Measurements from ENCODE around the gene COX5A. TPM values are rescaled to one million over a fixed set of nuclear protein-coding genes. Genes with fewer than 3 reads are reported as not detected.

The COX5A gene
- total RNA-seq, 1 experiment from 2014 or later, result 307 TPM

GRCh38 chr15:74954515-74954914, 16.6 kb upstream of the COX5A start:
- no TSS peak for BruUV-seq (replicated peaks)
- POLR2A ChIA-PET, result no interaction called here
- CTCF ChIA-PET, result interaction anchor here (1.3 kb wide), 1 partner anchor 323 kb away, joined by 3 read pairs; no protein-coding TSS in a partner anchor
- DNase-seq (ENCODE audit: low read depth, low spot score) (no peak), ATAC-seq (no peak)
- Histone ChIP-seq H3K9me2 (ENCODE audit: insufficient read depth) (no peaks in the 10 kb centered on the region), H3K27ac (ENCODE audit: low read depth, low read length) (no peak overlapping the region), H3K36me3 (ENCODE audit: control insufficient read depth in 1 of 2, insufficient read depth in 2 of 2, low read length in 2 of 2) (no peaks in the 10 kb centered on the region), H2AFZ (ENCODE audit: low read depth, low read length, poor library complexity, severe bottlenecking) (no peak overlapping the region), H3K4me1 (ENCODE audit: control insufficient read depth in 1 of 2, insufficient read depth in 2 of 2, low read length in 2 of 2) (peaks cover 42 to 85% of the 10 kb centered on the region in 2 experiments), H3K4me3 (replicated peaks in 1 of 2; ENCODE audit: low read depth in 1 of 2, low read length in 2 of 2) (no peak overlapping the region), H3K9me3 (ENCODE audit: control insufficient read depth in 1 of 2, insufficient read depth in 1 of 2, low read depth in 1 of 2, low read length in 2 of 2) (no peaks in the 10 kb centered on the region), H3K4me2 (ENCODE audit: low read length) (no peak overlapping the region), H4K20me1 (ENCODE audit: insufficient read depth) (no peaks in the 10 kb centered on the region), H3K27me3 (ENCODE audit: insufficient read depth, low read length) (no peaks in the 10 kb centered on the region), H3K79me2 (ENCODE audit: insufficient read depth, low read length) (no peaks in the 10 kb centered on the region; the same call in 1 of the 2 replicates), H3K9ac (ENCODE audit: low read length) (no peak overlapping the region)
- TF ChIP-seq SP1 (IDR thresholded peaks at IDR 0.05; ENCODE audit: low read depth), result no peak
- RAD21 ChIA-PET (ENCODE audit: low non-redundant PET in 1 of 2, low total read pairs in 2 of 2, uncharacterized antibody in 2 of 2, unreplicated experiment in 2 of 2), result no interaction called here
- intact Hi-C loops (cut with micrococcal nuclease), result loop anchor here (5.0 kb wide), 1 partner anchor 33 kb away; no protein-coding TSS in a partner anchor

GRCh38 chr15:74951006-74951405, 13.1 kb upstream of the COX5A start:
- H3K27ac ChIP-seq (ENCODE audit: low read depth, low read length), result no peak overlapping the region; the same call in 1 of the 2 replicates
- TF ChIP-seq ATF3 (IDR thresholded peaks at IDR 0.05) (no peak), POLR2AphosphoS5 (IDR thresholded peaks at IDR 0.05; ENCODE audit: low read depth, low read length) (no peak), TCF7L2 (IDR thresholded peaks at IDR 0.05; ENCODE audit: borderline replicate concordance, extremely low read depth, insufficient read depth, insufficient read length) (no peak), EZH2 (IDR thresholded peaks at IDR 0.05) (no peak), ZFX (IDR thresholded peaks at IDR 0.05) (no peak), ZNF274 (IDR thresholded peaks at IDR 0.05; ENCODE audit: low read depth, low read length) (no peak), YY1 (IDR thresholded peaks at IDR 0.05; ENCODE audit: extremely low read depth, insufficient replicate concordance, low read depth, low read length) (no peak), FOSL1 (IDR thresholded peaks at IDR 0.05; ENCODE audit: low read depth) (no peak), CEBPB (IDR thresholded peaks at IDR 0.05; ENCODE audit: low read depth) (no peak), ELF1 (IDR thresholded peaks at IDR 0.05; ENCODE audit: borderline replicate concordance, low read depth) (no peak), SP1 (IDR thresholded peaks at IDR 0.05; ENCODE audit: low read depth) (no peak)
- no peak for ATAC-seq

More at GRCh38 chr15:74951006-74951405, 13.1 kb upstream of the COX5A start:
- CTCF ChIA-PET, result interaction anchor here (0.6 to 5.7 kb wide), 14 partner anchors 8 to 319 kb away, joined by 3 to 88 read pairs (median 4); partner anchors contain the start of genes C15orf39, CSK and FAM219B
- POLR2A ChIA-PET, result interaction anchor here (0.7 kb wide), 1 partner anchor 9 kb away, joined by 3 read pairs; no protein-coding TSS in a partner anchor
- no peak overlapping the region for H2AFZ ChIP-seq (ENCODE audit: low read depth, low read length, poor library complexity, severe bottlenecking)
- BruUV-seq (replicated peaks), result no TSS peak
- RAD21 ChIA-PET (ENCODE audit: low non-redundant PET in 1 of 2, low total read pairs in 2 of 2, uncharacterized antibody in 2 of 2, unreplicated experiment in 2 of 2), result interaction anchor here (0.6 to 2.3 kb wide), 6 partner anchors 37 to 182 kb away, joined by 3 to 14 read pairs (median 4); partner anchors contain the start of gene FAM219B (in 1 of the 2)
- H3K4me3 ChIP-seq (replicated peaks in 1 of 2; ENCODE audit: low read depth in 1 of 2, low read length in 2 of 2), result no peak overlapping the region
- peak overlapping the region; percentile 66; the same call in 1 of the 2 replicates for H3K4me2 ChIP-seq (ENCODE audit: low read length)
- H3K4me1 ChIP-seq (ENCODE audit: control insufficient read depth in 1 of 2, insufficient read depth in 2 of 2, low read length in 2 of 2), result peaks cover 31 to 54% of the 10 kb centered on the region in 2 experiments
- H4K20me1 ChIP-seq (ENCODE audit: insufficient read depth), result no peaks in the 10 kb centered on the region
- H3K9me2 ChIP-seq (ENCODE audit: insufficient read depth), result no peaks in the 10 kb centered on the region
- intact Hi-C loops (cut with micrococcal nuclease), result loop anchor here (5.0 kb wide), 1 partner anchor 36 kb away; no protein-coding TSS in a partner anchor
- no peaks in the 10 kb centered on the region for H3K36me3 ChIP-seq (ENCODE audit: control insufficient read depth in 1 of 2, insufficient read depth in 2 of 2, low read length in 2 of 2)
- no peaks in the 10 kb centered on the region for H3K9me3 ChIP-seq (ENCODE audit: control insufficient read depth in 1 of 2, insufficient read depth in 1 of 2, low read depth in 1 of 2, low read length in 2 of 2)
- no peak for DNase-seq (ENCODE audit: low read depth, low spot score)
- H3K79me2 ChIP-seq (ENCODE audit: insufficient read depth, low read length), result no peaks in the 10 kb centered on the region; the same call in 1 of the 2 replicates
- no peak overlapping the region for H3K9ac ChIP-seq (ENCODE audit: low read length)
- H3K27me3 ChIP-seq (ENCODE audit: insufficient read depth, low read length), result no peaks in the 10 kb centered on the region
